Stimulated activated CD4-positive, alpha-beta T cell treated with anti-CD3 and anti-CD28 coated beads, TNF-alpha, amount 100 ng/mL, for 48 hours (primary cell): ENCODE results near the gene JAM2.
"Not testable (repeated sequence)": the region's sequence is repeated elsewhere in the genome, so short reads cannot be mapped to it uniquely, and the experiment has no call there.

Experiments used
- DNase-seq, 3 donors: peaks; one replicate each; pipeline ENCODE4 v3.0.0-alpha.2; 2020; ENCODE audit warnings: low read depth in 3 of 3

Gene JAM2

GRCh38 chr21:25646474-25646873 is 7.4 kb downstream of the JAM2 start:
- no peak for DNase-seq

GRCh38 chr21:25647647-25648046 is 8.6 kb downstream of the JAM2 start:
- DNase-seq = no peak

- no peak for DNase-seq
Observed at GRCh38 chr21:25649146-25649545, 10.1 kb downstream of the JAM2 start.

- no peak for DNase-seq
Observed at GRCh38 chr21:25656412-25656811, 17.4 kb downstream of the JAM2 start.

GRCh38 chr21:25657140-25657539 is 18.1 kb downstream of the JAM2 start:
- DNase-seq = no peak

GRCh38 chr21:25658427-25659035 is 19.5 kb downstream of the JAM2 start:
- DNase-seq = no peak

GRCh38 chr21:25660233-25660632 is 21.2 kb downstream of the JAM2 start:
- no peak for DNase-seq

GRCh38 chr21:25664491-25664931 is 25.5 kb downstream of the JAM2 start:
- DNase-seq = no peak

GRCh38 chr21:25670726-25671125 is 31.7 kb downstream of the JAM2 start:
- no peak for DNase-seq

- no peak for DNase-seq
Observed at GRCh38 chr21:25676451-25676850, 37.4 kb downstream of the JAM2 start.

GRCh38 chr21:25682382-25682781 is 43.3 kb downstream of the JAM2 start:
- DNase-seq = no peak

- no peak for DNase-seq
Observed at GRCh38 chr21:25687787-25688186, 48.7 kb downstream of the JAM2 start.

GRCh38 chr21:25688275-25689155 is 49.5 kb downstream of the JAM2 start:
- DNase-seq = no peak

- no peak for DNase-seq
Observed at GRCh38 chr21:25689226-25689625, 50.2 kb downstream of the JAM2 start.

GRCh38 chr21:25691976-25692375 is 52.9 kb downstream of the JAM2 start:
- no peak for DNase-seq

GRCh38 chr21:25695461-25695860 is 56.4 kb downstream of the JAM2 start:
- not testable (repeated sequence) for DNase-seq

- DNase-seq = no peak
Observed at GRCh38 chr21:25700741-25701140, 61.7 kb downstream of the JAM2 start.

- no peak for DNase-seq
Observed at GRCh38 chr21:25701529-25701928, 62.5 kb downstream of the JAM2 start.

GRCh38 chr21:25708467-25709065 is 69.5 kb downstream of the JAM2 start:
- DNase-seq = peak; percentile 4 to 38 (median 26)

- no peak for DNase-seq
Observed at GRCh38 chr21:25709684-25710265, 70.7 kb downstream of the JAM2 start.

GRCh38 chr21:25710550-25710949 is 71.5 kb downstream of the JAM2 start:
- DNase-seq = no peak

- DNase-seq = not testable (repeated sequence)
Observed at GRCh38 chr21:25714066-25714465, 75.0 kb downstream of the JAM2 start.
